K562 (cell line): Measurements from ENCODE around the gene GABRE. TPM values are rescaled to one million over a fixed set of nuclear protein-coding genes. Genes with fewer than 3 reads are reported as not detected.

Source experiments
- CHCHD3 ChIP-seq: fragments of 250-450 bp; sonication (Bioruptor Pico); IDR thresholded peaks from 2 replicates; pipeline ENCODE4 v2.1.2; 2022; ENCODE audit warnings: mild to moderate bottlenecking
- DLX4 ChIP-seq: fragments of 250-450 bp; sonication (Bioruptor Pico); IDR thresholded peaks from 2 replicates; pipeline ENCODE4 v1.6.1; 2021; ENCODE audit warnings: mild to moderate bottlenecking
- DMBX1 ChIP-seq: fragments of 250-450 bp; sonication (Bioruptor Pico); IDR thresholded peaks from 2 replicates; pipeline ENCODE4 v1.8.0; 2022; ENCODE audit warnings: inconsistent platforms, mild to moderate bottlenecking, moderate library complexity, borderline replicate concordance
- E2F4 ChIP-seq: sonication (generic); formaldehyde crosslinking; IDR thresholded peaks from 2 replicates; pipeline ENCODE4 v1.8.0; 2022; ENCODE audit warnings: mild to moderate bottlenecking, low read depth, missing genetic modification reagents
- FOXP1 ChIP-seq: sonication (generic); formaldehyde crosslinking; IDR thresholded peaks from 2 replicates; pipeline ENCODE4 v1.8.0; 2022; ENCODE audit warnings: mild to moderate bottlenecking, missing genetic modification reagents
- GTF2E2 ChIP-seq: fragments of 200-800 bp; sonication (Bioruptor generic); IDR thresholded peaks from 2 replicates; pipeline ENCODE4 v1.6.1; 2016; ENCODE audit warnings: missing genetic modification characterization, missing compliant biosample characterization
- KDM5B ChIP-seq: fragments of 200-600 bp; sonication (generic); IDR thresholded peaks from 2 replicates; pipeline ENCODE4 v1.6.1; 2012; ENCODE audit warnings: low read depth, mild to moderate bottlenecking, moderate library complexity, low read length, control low read depth, inconsistent platforms; ENCODE audit not compliant: insufficient replicate concordance
- KLF10 ChIP-seq: fragments of 250-450 bp; sonication (Bioruptor Pico); IDR thresholded peaks from 2 replicates; pipeline ENCODE4 v1.6.1; 2021; ENCODE audit warnings: matching md5 sums
- NR1H2 ChIP-seq: sonication (generic); formaldehyde crosslinking; IDR thresholded peaks from 2 replicates; pipeline ENCODE4 v1.4.0; 2020; ENCODE audit warnings: mild to moderate bottlenecking, missing genetic modification reagents
- NR2F6 ChIP-seq: fragments of 450-650 bp; formaldehyde crosslinking; IDR thresholded peaks from 2 replicates; pipeline ENCODE4 v1.4.0; 2020; ENCODE audit warnings: mild to moderate bottlenecking
- RBM25 ChIP-seq: fragments of 200-400 bp; formaldehyde crosslinking; IDR thresholded peaks from 2 replicates; pipeline ENCODE4 v1.6.1; 2018; ENCODE audit warnings: low read length, low read depth, moderate library complexity; ENCODE audit not compliant: severe bottlenecking
- ZC3H8 ChIP-seq: fragments of 450-650 bp; IDR thresholded peaks from 2 replicates; pipeline ENCODE4 v1.6.1; 2017
- ZNF165 ChIP-seq: fragments of 250-450 bp; sonication (Bioruptor Pico); IDR thresholded peaks from 2 replicates; pipeline ENCODE4 v1.4.0; 2020; ENCODE audit warnings: borderline replicate concordance
- ZNF24 ChIP-seq: fragments of 450-650 bp; IDR thresholded peaks from 2 replicates; pipeline ENCODE4 v1.6.1; 2016
- ZNF589 ChIP-seq: fragments of 200-800 bp; sonication (Bioruptor generic); IDR thresholded peaks from 2 replicates; pipeline ENCODE4 v1.6.1; 2016; ENCODE audit warnings: low read depth, missing genetic modification characterization, missing compliant biosample characterization
- polyA plus RNA-seq, 8 experiments: library from polyadenylated mRNA; depleted of rRNA in 4 of 8; stranded (reverse) in 5 of 8; unstranded in 3 of 8; fragments of >200 nt; fragmentation: Nextera tagmentation in 2 of 8; fragmentation: Illumina TruSeq in 1 of 8; extraction: Ambion mirVana in 2 of 8; extraction: Trizol in 1 of 8; gene quantifications; 2 replicates each; pipeline versions ENCODE4 v1.2.1 to v1.2.3, GENCODE V29; 2011 to 2014; ENCODE audit warnings: inconsistent platforms in 1 of 8, missing spikeins in 1 of 8
- total RNA-seq, 7 experiments: library from RNA; depleted of rRNA in 6 of 7; stranded (reverse); fragments of >200 nt in 6 of 7; fragmentation: Illumina TruSeq in 2 of 7; extraction: Trizol in 2 of 7; gene quantifications; 2 replicates each; pipeline versions ENCODE4 v1.2.1 to v1.2.3, GENCODE V29; 2011 to 2021; ENCODE audit warnings: low replicate concordance in 1 of 7
- TF ChIP-seq, protein P1 (sequence below): sonication (generic); formaldehyde crosslinking; IDR thresholded peaks from 2 replicates; pipeline ENCODE4 v1.8.0; 2022; ENCODE audit warnings: mild to moderate bottlenecking, missing genetic modification reagents, borderline replicate concordance
- TF ChIP-seq, protein P2 (sequence below): sonication (generic); formaldehyde crosslinking; IDR thresholded peaks from 2 replicates; pipeline ENCODE4 v1.8.1; 2023; ENCODE audit warnings: mild to moderate bottlenecking, missing genetic modification reagents
- TF ChIP-seq, protein P3 (sequence below): fragments of 450-650 bp; IDR thresholded peaks from 2 replicates; pipeline ENCODE4 v1.6.1; 2017; ENCODE audit warnings: mild to moderate bottlenecking, moderate library complexity
- TF ChIP-seq, protein P4 (sequence below): fragments of 250-450 bp; sonication (Bioruptor Pico); IDR thresholded peaks from 2 replicates; pipeline ENCODE4 v1.8.0; 2022; ENCODE audit warnings: inconsistent platforms
- TF ChIP-seq, protein P5 (sequence below): fragments of 450-650 bp; formaldehyde crosslinking; IDR thresholded peaks from 2 replicates; pipeline ENCODE4 v1.4.0; 2020; ENCODE audit warnings: mild to moderate bottlenecking

Gene GABRE
- total and polyA plus RNA-seq, 9 of the 15 experiments (the other 6 are each of a cell fraction or from before 2014, with no cell fraction given): 23.1 to 456 (median 148) TPM

- TF ChIP-seq, protein P1, sequence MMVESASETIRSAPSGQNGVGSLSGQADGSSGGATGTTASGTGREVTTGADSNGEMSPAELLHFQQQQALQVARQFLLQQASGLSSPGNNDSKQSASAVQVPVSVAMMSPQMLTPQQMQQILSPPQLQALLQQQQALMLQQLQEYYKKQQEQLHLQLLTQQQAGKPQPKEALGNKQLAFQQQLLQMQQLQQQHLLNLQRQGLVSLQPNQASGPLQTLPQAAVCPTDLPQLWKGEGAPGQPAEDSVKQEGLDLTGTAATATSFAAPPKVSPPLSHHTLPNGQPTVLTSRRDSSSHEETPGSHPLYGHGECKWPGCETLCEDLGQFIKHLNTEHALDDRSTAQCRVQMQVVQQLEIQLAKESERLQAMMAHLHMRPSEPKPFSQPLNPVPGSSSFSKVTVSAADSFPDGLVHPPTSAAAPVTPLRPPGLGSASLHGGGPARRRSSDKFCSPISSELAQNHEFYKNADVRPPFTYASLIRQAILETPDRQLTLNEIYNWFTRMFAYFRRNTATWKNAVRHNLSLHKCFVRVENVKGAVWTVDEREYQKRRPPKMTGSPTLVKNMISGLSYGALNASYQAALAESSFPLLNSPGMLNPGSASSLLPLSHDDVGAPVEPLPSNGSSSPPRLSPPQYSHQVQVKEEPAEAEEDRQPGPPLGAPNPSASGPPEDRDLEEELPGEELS (CRISPR knock-in tag): no peak
- TF ChIP-seq KDM5B (no peak), DMBX1 (CRISPR knock-in tag) (no peak), E2F4 (CRISPR knock-in tag) (no peak), ZNF589 (CRISPR knock-in tag) (no peak), NR1H2 (CRISPR knock-in tag) (0 out of 2 replicates have a peak, but pooled peaks have one; percentile 43), KLF10 (CRISPR knock-in tag) (no peak), CHCHD3 (CRISPR knock-in tag) (no peak), DLX4 (CRISPR knock-in tag) (no peak), ZNF24 (no peak), FOXP1 (no peak), GTF2E2 (tag) (no peak), ZNF165 (CRISPR knock-in tag) (no peak), NR2F6 (CRISPR knock-in tag) (no peak), ZC3H8 (no peak), RBM25 (no peak)
- TF ChIP-seq, protein P2, sequence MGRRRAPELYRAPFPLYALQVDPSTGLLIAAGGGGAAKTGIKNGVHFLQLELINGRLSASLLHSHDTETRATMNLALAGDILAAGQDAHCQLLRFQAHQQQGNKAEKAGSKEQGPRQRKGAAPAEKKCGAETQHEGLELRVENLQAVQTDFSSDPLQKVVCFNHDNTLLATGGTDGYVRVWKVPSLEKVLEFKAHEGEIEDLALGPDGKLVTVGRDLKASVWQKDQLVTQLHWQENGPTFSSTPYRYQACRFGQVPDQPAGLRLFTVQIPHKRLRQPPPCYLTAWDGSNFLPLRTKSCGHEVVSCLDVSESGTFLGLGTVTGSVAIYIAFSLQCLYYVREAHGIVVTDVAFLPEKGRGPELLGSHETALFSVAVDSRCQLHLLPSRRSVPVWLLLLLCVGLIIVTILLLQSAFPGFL (CRISPR knock-in tag): no peak
- TF ChIP-seq, protein P3, sequence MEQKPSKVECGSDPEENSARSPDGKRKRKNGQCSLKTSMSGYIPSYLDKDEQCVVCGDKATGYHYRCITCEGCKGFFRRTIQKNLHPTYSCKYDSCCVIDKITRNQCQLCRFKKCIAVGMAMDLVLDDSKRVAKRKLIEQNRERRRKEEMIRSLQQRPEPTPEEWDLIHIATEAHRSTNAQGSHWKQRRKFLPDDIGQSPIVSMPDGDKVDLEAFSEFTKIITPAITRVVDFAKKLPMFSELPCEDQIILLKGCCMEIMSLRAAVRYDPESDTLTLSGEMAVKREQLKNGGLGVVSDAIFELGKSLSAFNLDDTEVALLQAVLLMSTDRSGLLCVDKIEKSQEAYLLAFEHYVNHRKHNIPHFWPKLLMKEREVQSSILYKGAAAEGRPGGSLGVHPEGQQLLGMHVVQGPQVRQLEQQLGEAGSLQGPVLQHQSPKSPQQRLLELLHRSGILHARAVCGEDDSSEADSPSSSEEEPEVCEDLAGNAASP: no peak
- TF ChIP-seq, protein P4, sequence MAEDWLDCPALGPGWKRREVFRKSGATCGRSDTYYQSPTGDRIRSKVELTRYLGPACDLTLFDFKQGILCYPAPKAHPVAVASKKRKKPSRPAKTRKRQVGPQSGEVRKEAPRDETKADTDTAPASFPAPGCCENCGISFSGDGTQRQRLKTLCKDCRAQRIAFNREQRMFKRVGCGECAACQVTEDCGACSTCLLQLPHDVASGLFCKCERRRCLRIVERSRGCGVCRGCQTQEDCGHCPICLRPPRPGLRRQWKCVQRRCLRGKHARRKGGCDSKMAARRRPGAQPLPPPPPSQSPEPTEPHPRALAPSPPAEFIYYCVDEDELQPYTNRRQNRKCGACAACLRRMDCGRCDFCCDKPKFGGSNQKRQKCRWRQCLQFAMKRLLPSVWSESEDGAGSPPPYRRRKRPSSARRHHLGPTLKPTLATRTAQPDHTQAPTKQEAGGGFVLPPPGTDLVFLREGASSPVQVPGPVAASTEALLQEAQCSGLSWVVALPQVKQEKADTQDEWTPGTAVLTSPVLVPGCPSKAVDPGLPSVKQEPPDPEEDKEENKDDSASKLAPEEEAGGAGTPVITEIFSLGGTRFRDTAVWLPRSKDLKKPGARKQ: no peak
- TF ChIP-seq, protein P5, sequence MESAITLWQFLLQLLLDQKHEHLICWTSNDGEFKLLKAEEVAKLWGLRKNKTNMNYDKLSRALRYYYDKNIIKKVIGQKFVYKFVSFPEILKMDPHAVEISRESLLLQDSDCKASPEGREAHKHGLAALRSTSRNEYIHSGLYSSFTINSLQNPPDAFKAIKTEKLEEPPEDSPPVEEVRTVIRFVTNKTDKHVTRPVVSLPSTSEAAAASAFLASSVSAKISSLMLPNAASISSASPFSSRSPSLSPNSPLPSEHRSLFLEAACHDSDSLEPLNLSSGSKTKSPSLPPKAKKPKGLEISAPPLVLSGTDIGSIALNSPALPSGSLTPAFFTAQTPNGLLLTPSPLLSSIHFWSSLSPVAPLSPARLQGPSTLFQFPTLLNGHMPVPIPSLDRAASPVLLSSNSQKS (CRISPR knock-in tag): no peak
Observed at GRCh38 chrX:151985955-151986354, 11.5 kb upstream of the GABRE start (continued).
